HepG2 (cell line): ENCODE data around the gene NOTUM. TPM values are rescaled to one million over a fixed set of nuclear protein-coding genes. Genes with fewer than 3 reads are reported as not detected.
A peak's percentile ranks its signal among the peaks of the same experiment; 100 is the strongest.

Experiments used
- ATRX ChIP-seq: sonication (generic); formaldehyde crosslinking; IDR thresholded peaks from 2 replicates; pipeline ENCODE4 v1.4.0; 2020; ENCODE audit warnings: missing genetic modification reagents, borderline replicate concordance
- DR1 ChIP-seq: sonication (generic); formaldehyde crosslinking; IDR thresholded peaks from 2 replicates; pipeline ENCODE4 v1.8.0; 2021; ENCODE audit warnings: mild to moderate bottlenecking, missing genetic modification reagents, inconsistent platforms
- FOSL1 ChIP-seq: sonication (generic); formaldehyde crosslinking; IDR thresholded peaks from 2 replicates; pipeline ENCODE4 v1.9.0; 2021; ENCODE audit warnings: missing genetic modification reagents, borderline replicate concordance
- HNRNPUL1 ChIP-seq: fragments of 200-400 bp; formaldehyde crosslinking; IDR thresholded peaks from 2 replicates; pipeline ENCODE4 v1.6.1; 2017; ENCODE audit warnings: low read depth, mild to moderate bottlenecking, low read length, moderate library complexity
- KLF16 ChIP-seq, 2 experiments: sonication (generic) in 1 of 2; formaldehyde crosslinking in 1 of 2; IDR thresholded peaks; 2 replicates each; pipeline versions ENCODE4 v1.6.1 to v1.8.0; 2016 to 2023; ENCODE audit warnings: missing genetic modification reagents in 2 of 2, missing compliant biosample characterization in 1 of 2
- REPIN1 ChIP-seq: sonication (generic); formaldehyde crosslinking; IDR thresholded peaks from 2 replicates; pipeline ENCODE4 v1.8.0; 2022; ENCODE audit warnings: missing genetic modification reagents, low read depth, mild to moderate bottlenecking, borderline replicate concordance
- RFXAP ChIP-seq: sonication (generic); formaldehyde crosslinking; IDR thresholded peaks from 2 replicates; pipeline ENCODE4 v1.4.0; 2020; ENCODE audit warnings: missing genetic modification reagents, borderline replicate concordance
- ZFY ChIP-seq: sonication (generic); formaldehyde crosslinking; IDR thresholded peaks from 2 replicates; pipeline ENCODE4 v1.4.0; 2020; ENCODE audit warnings: missing genetic modification reagents
- ZNF225 ChIP-seq: sonication (generic); formaldehyde crosslinking; IDR thresholded peaks from 2 replicates; pipeline ENCODE4 v1.4.0; 2020; ENCODE audit warnings: mild to moderate bottlenecking, missing genetic modification reagents
- ZNF660 ChIP-seq: sonication (generic); formaldehyde crosslinking; IDR thresholded peaks from 2 replicates; pipeline ENCODE4 v1.5.1; 2020; ENCODE audit warnings: mild to moderate bottlenecking, low read depth, missing genetic modification reagents, borderline replicate concordance
- polyA plus RNA-seq, 8 experiments: library from polyadenylated mRNA; depleted of rRNA in 3 of 8; stranded (reverse) in 7 of 8; unstranded in 1 of 8; fragments of >200 nt; fragmentation: Illumina TruSeq in 4 of 8; extraction: Trizol in 4 of 8; gene quantifications; 2 replicates each; pipeline versions ENCODE4 v1.2.1 to v1.2.3, GENCODE V29; 2011 to 2016; ENCODE audit warnings: low read depth in 4 of 8, missing spikeins in 1 of 8, mixed read lengths in 1 of 8; ENCODE audit not compliant: insufficient read depth in 1 of 8
- total RNA-seq, 5 experiments: library from RNA; depleted of rRNA; stranded (reverse); fragments of >200 nt; fragmentation: Illumina TruSeq; extraction: Trizol; gene quantifications; 2 replicates each; pipeline ENCODE4 v1.2.3, GENCODE V29; 2016; ENCODE audit warnings: low read depth in 1 of 5
- TF ChIP-seq, protein P1 (sequence below): sonication (generic); formaldehyde crosslinking; conservative IDR thresholded peaks from 2 replicates; pipeline ENCODE4 v1.8.0; 2022; ENCODE audit warnings: low read depth, missing genetic modification reagents
- TF ChIP-seq, protein P2 (sequence below): IDR thresholded peaks from 2 replicates; pipeline ENCODE4 v1.6.1; 2018; ENCODE audit warnings: missing genetic modification reagents
- TF ChIP-seq, protein P3 (sequence below): sonication (generic); formaldehyde crosslinking; IDR thresholded peaks from 2 replicates; pipeline ENCODE4 v1.4.0; 2020; ENCODE audit warnings: mild to moderate bottlenecking, missing genetic modification reagents
- TF ChIP-seq, protein P4 (sequence below): sonication (generic); formaldehyde crosslinking; IDR thresholded peaks from 2 replicates; pipeline ENCODE4 v1.9.0; 2021; ENCODE audit warnings: missing genetic modification reagents, borderline replicate concordance
- TF ChIP-seq, protein P5 (sequence below): sonication (generic); formaldehyde crosslinking; IDR thresholded peaks from 2 replicates; pipeline ENCODE4 v1.4.0; 2020; ENCODE audit warnings: low read depth, mild to moderate bottlenecking, missing genetic modification reagents
- TF ChIP-seq, protein P6 (sequence below): sonication (generic); formaldehyde crosslinking; IDR thresholded peaks from 2 replicates; pipeline ENCODE4 v1.9.0; 2021; ENCODE audit warnings: missing genetic modification reagents, borderline replicate concordance

NOTUM gene
- total and polyA plus RNA-seq, 2 of the 13 experiments (the other 11 are each of a cell fraction or from before 2014, with no cell fraction given), result 150 to 160 TPM

DNA sequence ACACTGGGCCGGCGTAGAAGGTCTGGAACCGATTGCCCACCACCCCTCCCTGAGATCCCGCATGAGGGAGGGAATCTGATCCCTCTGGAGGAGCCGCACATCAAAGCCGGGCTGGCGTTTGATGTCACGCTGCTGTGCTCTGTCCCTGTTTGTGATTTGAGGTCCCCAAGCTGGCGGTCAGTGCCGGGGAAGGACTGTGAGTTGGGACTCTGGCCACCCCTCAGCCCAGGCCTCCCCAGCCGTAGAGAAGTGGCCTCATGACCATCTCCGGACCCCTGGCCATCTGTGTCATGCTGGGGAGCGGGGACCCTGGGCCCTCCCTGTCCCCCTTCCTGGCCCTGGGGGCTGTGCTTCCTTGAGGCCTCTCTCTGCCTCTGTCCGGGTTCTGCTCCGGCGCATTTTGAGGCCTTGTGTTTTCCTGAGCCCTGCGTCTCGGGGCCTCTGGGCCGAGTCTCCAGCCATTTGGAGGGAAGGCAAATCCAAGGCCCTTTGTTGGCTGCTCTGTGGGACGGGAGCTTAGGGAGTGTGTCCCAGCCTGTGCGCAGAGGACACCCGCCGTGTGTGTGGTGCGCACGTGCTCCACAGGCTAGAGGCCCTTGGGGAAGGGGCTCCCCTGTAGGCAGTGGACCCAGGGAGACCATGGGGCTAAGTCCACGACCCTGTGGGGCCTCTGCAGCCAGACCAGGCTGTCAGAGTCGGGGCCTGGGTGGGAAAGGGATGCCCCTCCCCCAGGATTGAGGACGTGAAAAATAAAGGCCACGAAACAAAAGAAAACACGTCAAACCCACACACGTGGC, 31.5 kb upstream of the NOTUM start (continued):
- TF ChIP-seq KLF16 (CRISPR knock-in tag; IDR thresholded peaks at IDR 0.05) (peak in 1 of 2 experiments; percentile 98; a peak in 2 of 4 replicates), HNRNPUL1 (no peak), REPIN1 (peak; percentile 96), ZNF660 (CRISPR knock-in tag) (peak; percentile 96), ATRX (CRISPR knock-in tag) (peak; percentile 31; the same call in 1 of the 2 replicates), ZNF225 (CRISPR knock-in tag) (peak; percentile 98; the same call in 1 of the 2 replicates), DR1 (CRISPR knock-in tag) (peak; percentile 66; the same call in 1 of the 2 replicates), ZFY (CRISPR knock-in tag) (peak; percentile 94), FOSL1 (CRISPR knock-in tag) (peak; percentile 9; the same call in 1 of the 2 replicates), RFXAP (CRISPR knock-in tag) (peak; percentile 87; the same call in 1 of the 2 replicates)
- TF ChIP-seq, protein P1, sequence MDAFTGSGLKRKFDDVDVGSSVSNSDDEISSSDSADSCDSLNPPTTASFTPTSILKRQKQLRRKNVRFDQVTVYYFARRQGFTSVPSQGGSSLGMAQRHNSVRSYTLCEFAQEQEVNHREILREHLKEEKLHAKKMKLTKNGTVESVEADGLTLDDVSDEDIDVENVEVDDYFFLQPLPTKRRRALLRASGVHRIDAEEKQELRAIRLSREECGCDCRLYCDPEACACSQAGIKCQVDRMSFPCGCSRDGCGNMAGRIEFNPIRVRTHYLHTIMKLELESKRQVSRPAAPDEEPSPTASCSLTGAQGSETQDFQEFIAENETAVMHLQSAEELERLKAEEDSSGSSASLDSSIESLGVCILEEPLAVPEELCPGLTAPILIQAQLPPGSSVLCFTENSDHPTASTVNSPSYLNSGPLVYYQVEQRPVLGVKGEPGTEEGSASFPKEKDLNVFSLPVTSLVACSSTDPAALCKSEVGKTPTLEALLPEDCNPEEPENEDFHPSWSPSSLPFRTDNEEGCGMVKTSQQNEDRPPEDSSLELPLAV (CRISPR knock-in tag), result 0 out of 2 replicates have a peak, but pooled peaks have one; percentile 60
- TF ChIP-seq, protein P2, sequence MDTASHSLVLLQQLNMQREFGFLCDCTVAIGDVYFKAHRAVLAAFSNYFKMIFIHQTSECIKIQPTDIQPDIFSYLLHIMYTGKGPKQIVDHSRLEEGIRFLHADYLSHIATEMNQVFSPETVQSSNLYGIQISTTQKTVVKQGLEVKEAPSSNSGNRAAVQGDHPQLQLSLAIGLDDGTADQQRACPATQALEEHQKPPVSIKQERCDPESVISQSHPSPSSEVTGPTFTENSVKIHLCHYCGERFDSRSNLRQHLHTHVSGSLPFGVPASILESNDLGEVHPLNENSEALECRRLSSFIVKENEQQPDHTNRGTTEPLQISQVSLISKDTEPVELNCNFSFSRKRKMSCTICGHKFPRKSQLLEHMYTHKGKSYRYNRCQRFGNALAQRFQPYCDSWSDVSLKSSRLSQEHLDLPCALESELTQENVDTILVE (CRISPR knock-in tag), result peak; percentile 85
- TF ChIP-seq, protein P3, sequence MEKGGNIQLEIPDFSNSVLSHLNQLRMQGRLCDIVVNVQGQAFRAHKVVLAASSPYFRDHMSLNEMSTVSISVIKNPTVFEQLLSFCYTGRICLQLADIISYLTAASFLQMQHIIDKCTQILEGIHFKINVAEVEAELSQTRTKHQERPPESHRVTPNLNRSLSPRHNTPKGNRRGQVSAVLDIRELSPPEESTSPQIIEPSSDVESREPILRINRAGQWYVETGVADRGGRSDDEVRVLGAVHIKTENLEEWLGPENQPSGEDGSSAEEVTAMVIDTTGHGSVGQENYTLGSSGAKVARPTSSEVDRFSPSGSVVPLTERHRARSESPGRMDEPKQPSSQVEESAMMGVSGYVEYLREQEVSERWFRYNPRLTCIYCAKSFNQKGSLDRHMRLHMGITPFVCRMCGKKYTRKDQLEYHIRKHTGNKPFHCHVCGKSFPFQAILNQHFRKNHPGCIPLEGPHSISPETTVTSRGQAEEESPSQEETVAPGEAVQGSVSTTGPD, result peak; percentile 55; the same call in 1 of the 2 replicates
- TF ChIP-seq, protein P4, sequence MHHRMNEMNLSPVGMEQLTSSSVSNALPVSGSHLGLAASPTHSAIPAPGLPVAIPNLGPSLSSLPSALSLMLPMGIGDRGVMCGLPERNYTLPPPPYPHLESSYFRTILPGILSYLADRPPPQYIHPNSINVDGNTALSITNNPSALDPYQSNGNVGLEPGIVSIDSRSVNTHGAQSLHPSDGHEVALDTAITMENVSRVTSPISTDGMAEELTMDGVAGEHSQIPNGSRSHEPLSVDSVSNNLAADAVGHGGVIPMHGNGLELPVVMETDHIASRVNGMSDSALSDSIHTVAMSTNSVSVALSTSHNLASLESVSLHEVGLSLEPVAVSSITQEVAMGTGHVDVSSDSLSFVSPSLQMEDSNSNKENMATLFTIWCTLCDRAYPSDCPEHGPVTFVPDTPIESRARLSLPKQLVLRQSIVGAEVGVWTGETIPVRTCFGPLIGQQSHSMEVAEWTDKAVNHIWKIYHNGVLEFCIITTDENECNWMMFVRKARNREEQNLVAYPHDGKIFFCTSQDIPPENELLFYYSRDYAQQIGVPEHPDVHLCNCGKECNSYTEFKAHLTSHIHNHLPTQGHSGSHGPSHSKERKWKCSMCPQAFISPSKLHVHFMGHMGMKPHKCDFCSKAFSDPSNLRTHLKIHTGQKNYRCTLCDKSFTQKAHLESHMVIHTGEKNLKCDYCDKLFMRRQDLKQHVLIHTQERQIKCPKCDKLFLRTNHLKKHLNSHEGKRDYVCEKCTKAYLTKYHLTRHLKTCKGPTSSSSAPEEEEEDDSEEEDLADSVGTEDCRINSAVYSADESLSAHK (CRISPR knock-in tag), result peak; percentile 65; the same call in 1 of the 2 replicates
- TF ChIP-seq, protein P5, sequence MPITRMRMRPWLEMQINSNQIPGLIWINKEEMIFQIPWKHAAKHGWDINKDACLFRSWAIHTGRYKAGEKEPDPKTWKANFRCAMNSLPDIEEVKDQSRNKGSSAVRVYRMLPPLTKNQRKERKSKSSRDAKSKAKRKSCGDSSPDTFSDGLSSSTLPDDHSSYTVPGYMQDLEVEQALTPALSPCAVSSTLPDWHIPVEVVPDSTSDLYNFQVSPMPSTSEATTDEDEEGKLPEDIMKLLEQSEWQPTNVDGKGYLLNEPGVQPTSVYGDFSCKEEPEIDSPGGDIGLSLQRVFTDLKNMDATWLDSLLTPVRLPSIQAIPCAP (CRISPR knock-in tag), result no peak
- TF ChIP-seq, protein P6, sequence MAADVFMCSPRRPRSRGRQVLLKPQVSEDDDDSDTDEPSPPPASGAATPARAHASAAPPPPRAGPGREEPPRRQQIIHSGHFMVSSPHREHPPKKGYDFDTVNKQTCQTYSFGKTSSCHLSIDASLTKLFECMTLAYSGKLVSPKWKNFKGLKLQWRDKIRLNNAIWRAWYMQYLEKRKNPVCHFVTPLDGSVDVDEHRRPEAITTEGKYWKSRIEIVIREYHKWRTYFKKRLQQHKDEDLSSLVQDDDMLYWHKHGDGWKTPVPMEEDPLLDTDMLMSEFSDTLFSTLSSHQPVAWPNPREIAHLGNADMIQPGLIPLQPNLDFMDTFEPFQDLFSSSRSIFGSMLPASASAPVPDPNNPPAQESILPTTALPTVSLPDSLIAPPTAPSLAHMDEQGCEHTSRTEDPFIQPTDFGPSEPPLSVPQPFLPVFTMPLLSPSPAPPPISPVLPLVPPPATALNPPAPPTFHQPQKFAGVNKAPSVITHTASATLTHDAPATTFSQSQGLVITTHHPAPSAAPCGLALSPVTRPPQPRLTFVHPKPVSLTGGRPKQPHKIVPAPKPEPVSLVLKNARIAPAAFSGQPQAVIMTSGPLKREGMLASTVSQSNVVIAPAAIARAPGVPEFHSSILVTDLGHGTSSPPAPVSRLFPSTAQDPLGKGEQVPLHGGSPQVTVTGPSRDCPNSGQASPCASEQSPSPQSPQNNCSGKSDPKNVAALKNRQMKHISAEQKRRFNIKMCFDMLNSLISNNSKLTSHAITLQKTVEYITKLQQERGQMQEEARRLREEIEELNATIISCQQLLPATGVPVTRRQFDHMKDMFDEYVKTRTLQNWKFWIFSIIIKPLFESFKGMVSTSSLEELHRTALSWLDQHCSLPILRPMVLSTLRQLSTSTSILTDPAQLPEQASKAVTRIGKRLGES (CRISPR knock-in tag), result peak; percentile 98
